CD14-positive monocyte (primary cell): Measurements from ENCODE around the gene VAV1. TPM values are rescaled to one million over a fixed set of nuclear protein-coding genes. Genes with fewer than 3 reads are reported as not detected.
"Not testable (repeated sequence)": the region's sequence is repeated elsewhere in the genome, so short reads cannot be mapped to it uniquely, and the experiment has no call there.

Experiments
- DNase-seq, 3 donors: peaks; one replicate each; pipeline ENCODE4 v3.0.0-alpha.2; 2011 to 2022
- H2AFZ ChIP-seq: 2 replicates; pipeline ENCODE4 v1.6.0; 2012; ENCODE audit warnings: mild to moderate bottlenecking, low read depth, low read length, inconsistent platforms; ENCODE audit not compliant: insufficient read depth, poor library complexity, severe bottlenecking
- H3K27ac ChIP-seq, 2 donors: 1 replicate in 1 of 2; 2 replicates in 1 of 2; pipeline ENCODE4 v1.5.1; 2012 to 2013; ENCODE audit warnings: low read length in 2 of 2, control low read depth in 1 of 2, inconsistent platforms in 1 of 2, low read depth in 1 of 2, mild to moderate bottlenecking in 1 of 2
- H3K27me3 ChIP-seq, 2 donors: one replicate each; pipeline versions ENCODE4 v1.6.0 to v1.6.1; 2011 to 2013; ENCODE audit warnings: low read length in 2 of 2; ENCODE audit not compliant: control insufficient read depth in 2 of 2, insufficient read depth in 2 of 2
- H3K36me3 ChIP-seq, 2 donors: replicated peaks in 1 of 2; 1 replicate in 1 of 2; 2 replicates in 1 of 2; pipeline versions ENCODE4 v1.5.1 to v1.6.1; 2012 to 2013; ENCODE audit warnings: low read length in 2 of 2, control low read depth in 1 of 2, inconsistent platforms in 1 of 2, mild to moderate bottlenecking in 1 of 2; ENCODE audit not compliant: insufficient read depth in 2 of 2, control insufficient read depth in 1 of 2
- H3K4me1 ChIP-seq, 2 donors: 1 replicate in 1 of 2; 2 replicates in 1 of 2; pipeline versions ENCODE4 v1.5.1 to v1.6.1; 2012 to 2013; ENCODE audit warnings: low read length in 2 of 2, control low read depth in 1 of 2, inconsistent platforms in 1 of 2, mild to moderate bottlenecking in 1 of 2, moderate library complexity in 1 of 2; ENCODE audit not compliant: insufficient read depth in 2 of 2, control insufficient read depth in 1 of 2
- H3K4me2 ChIP-seq: replicated peaks from 2 replicates; pipeline ENCODE3; 2012; ENCODE audit warnings: low read length, moderate library complexity, mild to moderate bottlenecking; ENCODE audit not compliant: poor library complexity, severe bottlenecking; ENCODE audit errors: extremely low read depth
- H3K4me3 ChIP-seq, 3 experiments: fragments of 200-600 bp in 1 of 3; sonication (generic) in 1 of 3; replicated peaks in 1 of 3; 1 replicate in 2 of 3; 2 replicates in 1 of 3; pipeline ENCODE4 v1.5.1; 2011 to 2013; ENCODE audit warnings: low read length in 3 of 3, mild to moderate bottlenecking in 3 of 3, control low read depth in 2 of 3, low read depth in 2 of 3, inconsistent platforms in 1 of 3, moderate library complexity in 1 of 3
- H3K79me2 ChIP-seq: 2 replicates; pipeline ENCODE4 v1.6.0; 2012; ENCODE audit warnings: mild to moderate bottlenecking, control low read depth, inconsistent platforms, low read length, moderate library complexity; ENCODE audit not compliant: insufficient read depth
- H3K9ac ChIP-seq: 2 replicates; pipeline ENCODE4 v1.6.0; 2017; ENCODE audit warnings: low read length, mild to moderate bottlenecking; ENCODE audit not compliant: insufficient read depth, poor library complexity, severe bottlenecking
- H3K9me3 ChIP-seq, 2 donors: replicated peaks in 1 of 2; 1 replicate in 1 of 2; 2 replicates in 1 of 2; pipeline versions ENCODE4 v1.5.1 to v1.6.1; 2012 to 2013; ENCODE audit warnings: low read length in 2 of 2, control low read depth in 1 of 2; ENCODE audit not compliant: control insufficient read depth in 1 of 2, insufficient read depth in 1 of 2
- H4K20me1 ChIP-seq: 2 replicates; pipeline ENCODE4 v1.6.0; 2012; ENCODE audit warnings: mild to moderate bottlenecking, low read length, control low read depth, moderate library complexity; ENCODE audit not compliant: insufficient read depth
- H3K27ac Mint-ChIP-seq, 7 donors: one replicate each; pipeline ENCODE4 v1.8.0; 2020; ENCODE audit warnings: mild to moderate bottlenecking in 7 of 7, mixed read lengths in 7 of 7, moderate library complexity in 6 of 7, inconsistent platforms in 2 of 7
- H3K27me3 Mint-ChIP-seq, 3 donors: one replicate each; pipeline ENCODE4 v1.8.0; 2021 to 2022; ENCODE audit warnings: low read depth in 3 of 3, mild to moderate bottlenecking in 3 of 3, mixed read lengths in 3 of 3, moderate library complexity in 3 of 3, inconsistent platforms in 1 of 3
- H3K36me3 Mint-ChIP-seq, 2 donors: one replicate each; pipeline ENCODE4 v1.8.0; 2020; ENCODE audit warnings: mixed read lengths in 2 of 2, inconsistent platforms in 1 of 2, mild to moderate bottlenecking in 1 of 2
- H3K4me1 Mint-ChIP-seq: one replicate; pipeline ENCODE4 v1.8.0; 2020; ENCODE audit warnings: mild to moderate bottlenecking, mixed read lengths
- H3K4me3 Mint-ChIP-seq, 2 donors: one replicate each; pipeline ENCODE4 v1.8.0; 2020; ENCODE audit warnings: mild to moderate bottlenecking in 2 of 2, mixed read lengths in 2 of 2, moderate library complexity in 1 of 2
- H3K9me3 Mint-ChIP-seq, 7 donors: one replicate each; pipeline ENCODE4 v1.8.0; 2020 to 2022; ENCODE audit warnings: mixed read lengths in 7 of 7, mild to moderate bottlenecking in 6 of 7, moderate library complexity in 6 of 7, inconsistent platforms in 2 of 7
- WGBS: methylation state at CpG from one replicate; pipeline ENCODE4 v1.1.5; 2013; ENCODE audit warnings: missing lambda C conversion rate; ENCODE audit not compliant: insufficient coverage; 5-methylcytosine and 5-hydroxymethylcytosine counted together
- intact Hi-C, 2 donors: fragments of 100-400 bp; cut with micrococcal nuclease; formaldehyde crosslinking; loops; one replicate each; pipeline versions ENCODE4 v1.15.0 to v1.15.1; 2023
- polyA plus RNA-seq, 3 donors: library from polyadenylated mRNA; depleted of rRNA in 1 of 3; unstranded in 2 of 3; stranded (reverse) in 1 of 3; fragments of 300-500 nt in 2 of 3; fragments of >200 nt in 1 of 3; fragmentation: Illumina TruSeq in 2 of 3; gene quantifications; 1 replicate in 2 of 3; 2 replicates in 1 of 3; pipeline ENCODE4 v1.2.3, GENCODE V29; 2012 to 2021
- TF ChIP-seq, protein P1 (sequence below): fragments of 200-600 bp; IDR thresholded peaks from one replicate; pipeline ENCODE4 v1.8.0; 2022; ENCODE audit warnings: antibody characterized with exemption, mild to moderate bottlenecking

Gene VAV1
- polyA plus RNA-seq, 3 donors = 21.3 to 81.2 (median 30.2) TPM

DNA sequence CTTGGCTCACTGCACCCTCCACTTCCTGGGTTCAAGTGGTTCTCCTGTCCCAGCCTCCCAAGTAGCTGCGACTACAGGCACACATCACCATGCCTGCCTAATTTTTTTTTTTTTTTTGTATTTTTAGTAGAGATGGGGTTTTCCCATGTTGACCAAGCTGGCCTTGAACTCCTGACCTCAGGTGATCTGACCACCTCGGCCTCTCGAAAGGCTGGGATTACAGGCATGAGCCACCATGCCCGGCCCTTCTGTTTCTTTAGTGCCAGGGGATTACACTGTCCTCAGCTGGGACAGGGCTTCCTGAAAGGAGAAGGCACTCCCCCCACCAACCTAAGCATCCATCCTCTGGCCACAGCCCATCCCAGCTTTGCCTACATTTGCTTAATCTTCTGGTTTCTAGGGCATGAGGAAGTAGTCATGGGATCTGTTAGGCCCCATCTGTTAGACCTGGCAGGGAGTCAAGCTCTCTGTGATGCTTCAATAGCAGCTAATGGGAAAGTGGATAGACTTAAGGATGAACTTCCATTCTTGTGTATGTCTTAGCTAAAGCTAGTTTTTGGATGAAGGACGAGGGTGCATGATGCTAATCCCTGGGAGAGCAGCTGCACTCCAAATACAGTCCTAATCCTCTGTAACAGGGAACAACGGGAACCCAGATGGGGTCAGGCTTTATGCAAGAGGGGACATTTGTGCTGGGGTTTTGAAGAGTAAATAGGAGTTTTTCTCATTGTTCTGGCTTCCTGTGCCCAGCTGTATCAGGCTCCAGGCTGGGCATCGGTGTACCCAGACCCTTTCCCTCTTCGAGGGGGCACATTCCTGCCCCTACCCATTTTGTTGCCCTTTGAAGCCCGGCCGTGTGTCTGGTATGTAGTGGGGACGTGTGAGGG is 2.6 kb downstream of the VAV1 start:
- peak overlapping the region; percentile 53 for H3K4me2 ChIP-seq
- no peak overlapping the region for H2AFZ ChIP-seq
- H3K4me1 ChIP-seq = peaks cover 32 to 54% of the 10 kb centered on the region in 2 donors
- H3K79me2 ChIP-seq = peaks cover 80% of the 10 kb centered on the region
- Mint-ChIP-seq H3K27me3 (peaks cover 1 to 3% (median 2%) of the 10 kb centered on the region in 3 donors), H3K36me3 (peaks cover 29 to 37% of the 10 kb centered on the region in 2 donors), H3K4me1 (peaks cover 56% of the 10 kb centered on the region), H3K9me3 (peaks cover 0 to 6% (median 2%) of the 10 kb centered on the region in 7 donors), H3K4me3 (peak overlapping the region; percentile 47 to 59), H3K27ac (peak overlapping the region; percentile 83 to 94 (median 90))
- H3K9me3 ChIP-seq = no peaks in the 10 kb centered on the region
- peak overlapping the region; percentile 58 to 73 for H3K27ac ChIP-seq
- H4K20me1 ChIP-seq = peaks cover 71% of the 10 kb centered on the region
- peaks cover 10 to 44% of the 10 kb centered on the region in 2 donors for H3K36me3 ChIP-seq
- WGBS = 65% methylated on average over 7 of the region's 11 CpGs
- TF ChIP-seq, protein P1, sequence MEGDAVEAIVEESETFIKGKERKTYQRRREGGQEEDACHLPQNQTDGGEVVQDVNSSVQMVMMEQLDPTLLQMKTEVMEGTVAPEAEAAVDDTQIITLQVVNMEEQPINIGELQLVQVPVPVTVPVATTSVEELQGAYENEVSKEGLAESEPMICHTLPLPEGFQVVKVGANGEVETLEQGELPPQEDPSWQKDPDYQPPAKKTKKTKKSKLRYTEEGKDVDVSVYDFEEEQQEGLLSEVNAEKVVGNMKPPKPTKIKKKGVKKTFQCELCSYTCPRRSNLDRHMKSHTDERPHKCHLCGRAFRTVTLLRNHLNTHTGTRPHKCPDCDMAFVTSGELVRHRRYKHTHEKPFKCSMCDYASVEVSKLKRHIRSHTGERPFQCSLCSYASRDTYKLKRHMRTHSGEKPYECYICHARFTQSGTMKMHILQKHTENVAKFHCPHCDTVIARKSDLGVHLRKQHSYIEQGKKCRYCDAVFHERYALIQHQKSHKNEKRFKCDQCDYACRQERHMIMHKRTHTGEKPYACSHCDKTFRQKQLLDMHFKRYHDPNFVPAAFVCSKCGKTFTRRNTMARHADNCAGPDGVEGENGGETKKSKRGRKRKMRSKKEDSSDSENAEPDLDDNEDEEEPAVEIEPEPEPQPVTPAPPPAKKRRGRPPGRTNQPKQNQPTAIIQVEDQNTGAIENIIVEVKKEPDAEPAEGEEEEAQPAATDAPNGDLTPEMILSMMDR = no peak
- no peaks in the 10 kb centered on the region for H3K27me3 ChIP-seq
- peak overlapping the region; percentile 30 for H3K9ac ChIP-seq
- H3K4me3 ChIP-seq = peak overlapping the region in 1 of 3 experiments; percentile 57
- DNase-seq = peak; percentile 68 to 77 (median 69)
- intact Hi-C loops = loop anchor here in 1 of 2 donors (5.0 kb wide), 1 partner anchor 87 kb away; no protein-coding TSS in a partner anchor

DNA sequence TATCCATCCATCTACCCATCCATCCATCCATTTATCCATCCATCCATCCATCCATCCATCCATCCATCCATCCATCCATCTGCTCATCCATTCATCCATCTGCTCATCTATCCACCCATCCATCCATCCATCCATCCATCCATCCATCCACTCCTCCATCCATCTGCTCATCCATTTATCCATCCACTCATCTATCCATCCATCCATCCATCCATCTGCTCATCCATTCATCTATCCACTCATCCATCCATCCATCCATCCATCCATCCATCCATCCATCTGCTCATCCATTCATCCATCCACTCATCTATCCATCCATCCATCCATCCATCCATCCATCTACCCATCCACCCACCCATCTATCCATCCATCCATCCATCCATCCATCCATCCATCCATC is 3.5 kb downstream of the VAV1 start:
- DNase-seq, H3K9ac ChIP-seq, H3K9me3 ChIP-seq, H3K9me3 Mint-ChIP-seq, H3K4me2 ChIP-seq, H3K27me3 Mint-ChIP-seq, H3K27ac ChIP-seq, H3K27me3 ChIP-seq, intact Hi-C loops, H3K4me3 ChIP-seq, H2AFZ ChIP-seq: not testable (repeated sequence)
- peak overlapping the region in 1 of 2 donors; percentile 22 for H3K4me3 Mint-ChIP-seq
- H3K36me3 Mint-ChIP-seq = peaks cover 32 to 46% of the 10 kb centered on the region in 2 donors
- peaks cover 33 to 54% of the 10 kb centered on the region in 2 donors for H3K4me1 ChIP-seq
- H4K20me1 ChIP-seq = peaks cover 81% of the 10 kb centered on the region
- peak overlapping the region in 5 of 7 donors; percentile 19 to 94 (median 90) for H3K27ac Mint-ChIP-seq
- H3K79me2 ChIP-seq = peaks cover 90% of the 10 kb centered on the region
- peaks cover 63% of the 10 kb centered on the region for H3K4me1 Mint-ChIP-seq
- H3K36me3 ChIP-seq = peaks cover 13 to 54% of the 10 kb centered on the region in 2 donors
